GM23338 (cell line): ENCODE results near the gene TBX6.

Experiments used
- CREB1 ChIP-seq: fragments of 250-450 bp; sonication (Bioruptor Pico); IDR thresholded peaks from 2 replicates; pipeline ENCODE4 v1.5.0; 2020; ENCODE audit warnings: low read depth, mild to moderate bottlenecking, moderate library complexity
- EZH2 ChIP-seq: fragments of 200-600 bp; sonication (generic); IDR thresholded peaks from one replicate; pipeline ENCODE4 v1.8.0; 2017; ENCODE audit warnings: antibody characterized with exemption, mild to moderate bottlenecking, low read depth; ENCODE audit not compliant: unreplicated experiment
- EZH2phosphoT487 ChIP-seq: fragments of 200-600 bp; sonication (generic); IDR thresholded peaks from one replicate; pipeline ENCODE4 v1.8.1; 2018; ENCODE audit warnings: antibody characterized with exemption; ENCODE audit not compliant: unreplicated experiment
- JUNB ChIP-seq: IDR thresholded peaks from one replicate; pipeline ENCODE4 v1.6.1; 2016; ENCODE audit warnings: antibody characterized with exemption; ENCODE audit not compliant: unreplicated experiment
- POLR2AphosphoS5 ChIP-seq: IDR thresholded peaks from 2 replicates; pipeline ENCODE4 v1.6.1; 2016; ENCODE audit warnings: antibody characterized with exemption, low read depth
- REST ChIP-seq: IDR thresholded peaks from one replicate; pipeline ENCODE4 v1.6.1; 2018; ENCODE audit warnings: antibody characterized with exemption; ENCODE audit not compliant: unreplicated experiment
- ZNF114 ChIP-seq: fragments of 250-450 bp; sonication (Bioruptor Pico); IDR thresholded peaks from 2 replicates; pipeline ENCODE4 v1.5.0; 2020; ENCODE audit warnings: mild to moderate bottlenecking, moderate library complexity
- TF ChIP-seq, protein P1 (sequence below), 2 experiments: fragments of 200-600 bp in 1 of 2; sonication (generic) in 1 of 2; conservative IDR thresholded peaks; 2 replicates each; pipeline versions ENCODE4 v1.5.1 to v1.6.1; 2016 to 2017; ENCODE audit warnings: antibody characterized with exemption in 2 of 2, low read depth in 2 of 2, mild to moderate bottlenecking in 2 of 2, moderate library complexity in 1 of 2
- TF ChIP-seq, protein P2 (sequence below): IDR thresholded peaks from 2 replicates; pipeline ENCODE4 v1.6.1; 2016; ENCODE audit warnings: antibody characterized with exemption

DNA sequence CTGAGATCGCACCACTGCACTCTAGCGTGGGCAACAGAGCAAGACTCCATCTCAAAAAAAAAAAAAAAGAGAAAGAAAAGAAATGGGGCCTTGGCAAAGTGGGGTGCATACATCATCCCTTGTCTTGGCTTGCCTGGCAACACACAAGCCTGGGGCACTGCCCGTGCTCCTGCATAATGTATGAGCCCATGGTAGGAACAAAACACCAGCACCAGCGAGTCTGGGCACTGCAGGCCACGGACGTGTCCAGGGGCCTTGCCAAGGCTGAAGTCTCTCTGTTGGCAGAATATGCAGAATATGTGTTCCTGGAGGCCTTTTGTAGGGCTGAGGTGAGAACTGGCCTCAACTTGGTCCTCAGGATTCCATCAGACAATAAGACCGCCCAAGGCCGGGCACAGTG lies 41.9 kb downstream of the TBX6 start:
- TF ChIP-seq CREB1 (CRISPR knock-in tag): no peak
- no peak for TF ChIP-seq EZH2phosphoT487
- TF ChIP-seq, protein P1, sequence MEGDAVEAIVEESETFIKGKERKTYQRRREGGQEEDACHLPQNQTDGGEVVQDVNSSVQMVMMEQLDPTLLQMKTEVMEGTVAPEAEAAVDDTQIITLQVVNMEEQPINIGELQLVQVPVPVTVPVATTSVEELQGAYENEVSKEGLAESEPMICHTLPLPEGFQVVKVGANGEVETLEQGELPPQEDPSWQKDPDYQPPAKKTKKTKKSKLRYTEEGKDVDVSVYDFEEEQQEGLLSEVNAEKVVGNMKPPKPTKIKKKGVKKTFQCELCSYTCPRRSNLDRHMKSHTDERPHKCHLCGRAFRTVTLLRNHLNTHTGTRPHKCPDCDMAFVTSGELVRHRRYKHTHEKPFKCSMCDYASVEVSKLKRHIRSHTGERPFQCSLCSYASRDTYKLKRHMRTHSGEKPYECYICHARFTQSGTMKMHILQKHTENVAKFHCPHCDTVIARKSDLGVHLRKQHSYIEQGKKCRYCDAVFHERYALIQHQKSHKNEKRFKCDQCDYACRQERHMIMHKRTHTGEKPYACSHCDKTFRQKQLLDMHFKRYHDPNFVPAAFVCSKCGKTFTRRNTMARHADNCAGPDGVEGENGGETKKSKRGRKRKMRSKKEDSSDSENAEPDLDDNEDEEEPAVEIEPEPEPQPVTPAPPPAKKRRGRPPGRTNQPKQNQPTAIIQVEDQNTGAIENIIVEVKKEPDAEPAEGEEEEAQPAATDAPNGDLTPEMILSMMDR (conservative IDR thresholded peaks at IDR 0.05; ENCODE audit: low read depth in 2 of 2): no peak
- no peak for TF ChIP-seq EZH2
- no peak for TF ChIP-seq POLR2AphosphoS5
- no peak for TF ChIP-seq REST
- TF ChIP-seq JUNB: no peak
- TF ChIP-seq ZNF114: no peak
- TF ChIP-seq, protein P2, sequence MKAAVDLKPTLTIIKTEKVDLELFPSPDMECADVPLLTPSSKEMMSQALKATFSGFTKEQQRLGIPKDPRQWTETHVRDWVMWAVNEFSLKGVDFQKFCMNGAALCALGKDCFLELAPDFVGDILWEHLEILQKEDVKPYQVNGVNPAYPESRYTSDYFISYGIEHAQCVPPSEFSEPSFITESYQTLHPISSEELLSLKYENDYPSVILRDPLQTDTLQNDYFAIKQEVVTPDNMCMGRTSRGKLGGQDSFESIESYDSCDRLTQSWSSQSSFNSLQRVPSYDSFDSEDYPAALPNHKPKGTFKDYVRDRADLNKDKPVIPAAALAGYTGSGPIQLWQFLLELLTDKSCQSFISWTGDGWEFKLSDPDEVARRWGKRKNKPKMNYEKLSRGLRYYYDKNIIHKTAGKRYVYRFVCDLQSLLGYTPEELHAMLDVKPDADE: no peak
